Measurements from ENCODE around the gene ADRA2A.

Gene ADRA2A

DNA sequence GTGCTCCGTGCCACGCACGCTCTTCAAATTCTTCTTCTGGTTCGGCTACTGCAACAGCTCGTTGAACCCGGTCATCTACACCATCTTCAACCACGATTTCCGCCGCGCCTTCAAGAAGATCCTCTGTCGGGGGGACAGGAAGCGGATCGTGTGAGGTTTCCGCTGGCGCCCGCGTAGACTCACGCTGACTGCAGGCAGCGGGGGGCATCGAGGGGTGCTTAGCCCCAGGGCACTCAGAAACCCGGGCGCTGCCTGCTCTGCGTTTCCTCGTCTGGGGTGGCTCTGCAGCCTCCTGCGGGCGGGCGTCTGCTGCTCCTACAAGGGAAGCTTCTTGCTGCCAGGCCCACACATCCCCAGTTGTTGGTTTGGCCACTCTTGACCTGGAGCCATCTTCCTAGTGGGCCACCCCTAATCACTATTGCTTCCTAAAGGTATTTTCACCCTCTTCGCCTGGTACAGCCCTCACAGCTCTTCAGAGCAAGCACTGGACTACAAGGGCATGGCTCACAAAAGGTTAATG is 2.5 kb downstream of the ADRA2A start:
- Mint-ChIP-seq H3K4me3 (peak overlapping the region; percentile 68), H3K27me3 (peaks cover 26% of the 10 kb centered on the region), H3K9me3 (ENCODE audit: low read depth) (no peaks in the 10 kb centered on the region), H3K27ac (no peak overlapping the region), H3K4me1 (ENCODE audit: low read depth) (peaks cover 14% of the 10 kb centered on the region), H3K36me3 (peaks cover 4% of the 10 kb centered on the region)

DNA sequence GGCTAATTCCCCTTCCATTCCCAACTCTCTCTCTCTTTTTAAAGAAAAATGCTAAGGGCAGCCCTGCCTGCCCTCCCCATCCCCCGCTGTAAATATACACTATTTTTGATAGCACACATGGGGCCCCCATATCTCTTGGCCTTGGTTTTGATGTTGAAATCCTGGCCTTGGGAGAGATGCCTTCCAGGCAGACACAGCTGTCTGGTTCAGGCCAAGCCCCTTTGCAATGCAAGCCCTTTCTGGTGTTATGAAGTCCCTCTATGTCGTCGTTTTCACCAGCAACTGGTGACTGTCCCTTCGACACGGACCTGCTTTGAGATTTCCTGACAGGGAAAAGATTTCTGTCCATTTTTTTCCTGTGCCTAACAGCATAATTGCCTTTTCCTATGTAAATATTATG is 3.0 kb downstream of the ADRA2A start:
- no peak overlapping the region for H3K27ac Mint-ChIP-seq
- H3K4me1 Mint-ChIP-seq (ENCODE audit: low read depth) = peaks cover 14% of the 10 kb centered on the region
- peak overlapping the region; percentile 60 for H3K4me3 Mint-ChIP-seq
- peaks cover 4% of the 10 kb centered on the region for H3K36me3 Mint-ChIP-seq
- peaks cover 21% of the 10 kb centered on the region for H3K27me3 Mint-ChIP-seq
- no peaks in the 10 kb centered on the region for H3K9me3 Mint-ChIP-seq (ENCODE audit: low read depth)

- no peak overlapping the region for H3K27ac Mint-ChIP-seq
- peaks cover 14% of the 10 kb centered on the region for H3K4me1 Mint-ChIP-seq (ENCODE audit: low read depth)
- no peaks in the 10 kb centered on the region for H3K36me3 Mint-ChIP-seq
- H3K27me3 Mint-ChIP-seq = peaks cover 17% of the 10 kb centered on the region
- no peaks in the 10 kb centered on the region for H3K9me3 Mint-ChIP-seq (ENCODE audit: low read depth)
- H3K4me3 Mint-ChIP-seq = no peak overlapping the region
These were observed 3.4 kb downstream of the ADRA2A start for GRCh38 chr10:111080224-111080623.

- H3K27ac Mint-ChIP-seq = no peak overlapping the region
These were observed 4.8 kb downstream of the ADRA2A start for GRCh38 chr10:111081595-111081994.

GRCh38 chr10:111082102-111082975 is 5.5 kb downstream of the ADRA2A start:
- H3K4me1 Mint-ChIP-seq (ENCODE audit: low read depth) = peaks cover 9% of the 10 kb centered on the region
- peaks cover 16% of the 10 kb centered on the region for H3K27me3 Mint-ChIP-seq
- H3K36me3 Mint-ChIP-seq = no peaks in the 10 kb centered on the region
- no peaks in the 10 kb centered on the region for H3K9me3 Mint-ChIP-seq (ENCODE audit: low read depth)
- no peak overlapping the region for H3K27ac Mint-ChIP-seq
- no peak overlapping the region for H3K4me3 Mint-ChIP-seq

More at GRCh38 chr10:111081595-111081994, 4.8 kb downstream of the ADRA2A start:
- no peaks in the 10 kb centered on the region for H3K9me3 Mint-ChIP-seq (ENCODE audit: low read depth)
- H3K4me1 Mint-ChIP-seq (ENCODE audit: low read depth) = peaks cover 9% of the 10 kb centered on the region
- H3K4me3 Mint-ChIP-seq = no peak overlapping the region
- peaks cover 16% of the 10 kb centered on the region for H3K27me3 Mint-ChIP-seq
- no peaks in the 10 kb centered on the region for H3K36me3 Mint-ChIP-seq

DNA sequence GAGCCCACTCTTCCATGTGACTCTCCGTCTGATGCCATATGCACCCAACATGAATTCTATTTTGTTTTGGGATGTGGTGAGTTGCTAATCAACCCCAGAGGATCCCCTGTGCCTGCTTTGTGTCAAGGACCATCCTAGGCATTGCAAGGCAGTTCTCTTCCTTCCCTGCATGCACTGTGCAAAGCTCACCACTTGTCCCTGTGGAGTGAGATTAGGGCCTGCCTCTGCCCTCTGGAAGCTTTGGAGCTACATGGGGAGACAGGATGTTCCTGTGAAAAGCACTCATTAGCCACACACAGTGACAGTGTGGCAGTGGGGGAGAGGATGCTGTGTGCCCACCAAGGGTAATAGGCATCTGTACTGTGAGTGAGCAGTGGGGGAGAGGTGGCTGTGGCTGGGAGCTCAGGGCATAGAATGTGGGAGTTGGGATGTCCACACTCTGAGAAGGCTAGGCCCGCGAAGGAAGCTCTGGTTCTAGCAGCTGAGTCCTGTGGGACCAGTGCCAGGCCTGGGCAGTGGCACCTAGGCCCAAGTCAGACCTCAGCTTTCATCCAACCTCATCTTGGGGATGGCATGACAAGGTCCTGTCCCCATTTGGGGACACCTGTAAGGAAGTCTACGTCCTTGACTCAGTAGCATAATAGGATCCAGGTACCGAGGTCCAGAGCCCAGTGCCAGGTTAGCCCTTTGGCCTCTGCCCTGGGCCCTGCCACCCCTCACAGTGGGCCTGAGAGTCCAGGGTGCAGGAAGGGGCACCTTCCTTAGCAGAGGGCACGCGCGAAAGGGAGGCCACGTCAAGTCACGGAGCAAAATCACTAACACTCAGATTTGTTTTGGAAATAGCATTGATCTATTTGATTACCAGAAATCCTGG is 6.6 kb downstream of the ADRA2A start:
- peaks cover 4% of the 10 kb centered on the region for H3K4me1 Mint-ChIP-seq (ENCODE audit: low read depth)
- no peak overlapping the region for H3K4me3 Mint-ChIP-seq
- no peaks in the 10 kb centered on the region for H3K36me3 Mint-ChIP-seq
- no peak overlapping the region for H3K27ac Mint-ChIP-seq
- H3K27me3 Mint-ChIP-seq = peaks cover 12% of the 10 kb centered on the region
- no peaks in the 10 kb centered on the region for H3K9me3 Mint-ChIP-seq (ENCODE audit: low read depth)

DNA sequence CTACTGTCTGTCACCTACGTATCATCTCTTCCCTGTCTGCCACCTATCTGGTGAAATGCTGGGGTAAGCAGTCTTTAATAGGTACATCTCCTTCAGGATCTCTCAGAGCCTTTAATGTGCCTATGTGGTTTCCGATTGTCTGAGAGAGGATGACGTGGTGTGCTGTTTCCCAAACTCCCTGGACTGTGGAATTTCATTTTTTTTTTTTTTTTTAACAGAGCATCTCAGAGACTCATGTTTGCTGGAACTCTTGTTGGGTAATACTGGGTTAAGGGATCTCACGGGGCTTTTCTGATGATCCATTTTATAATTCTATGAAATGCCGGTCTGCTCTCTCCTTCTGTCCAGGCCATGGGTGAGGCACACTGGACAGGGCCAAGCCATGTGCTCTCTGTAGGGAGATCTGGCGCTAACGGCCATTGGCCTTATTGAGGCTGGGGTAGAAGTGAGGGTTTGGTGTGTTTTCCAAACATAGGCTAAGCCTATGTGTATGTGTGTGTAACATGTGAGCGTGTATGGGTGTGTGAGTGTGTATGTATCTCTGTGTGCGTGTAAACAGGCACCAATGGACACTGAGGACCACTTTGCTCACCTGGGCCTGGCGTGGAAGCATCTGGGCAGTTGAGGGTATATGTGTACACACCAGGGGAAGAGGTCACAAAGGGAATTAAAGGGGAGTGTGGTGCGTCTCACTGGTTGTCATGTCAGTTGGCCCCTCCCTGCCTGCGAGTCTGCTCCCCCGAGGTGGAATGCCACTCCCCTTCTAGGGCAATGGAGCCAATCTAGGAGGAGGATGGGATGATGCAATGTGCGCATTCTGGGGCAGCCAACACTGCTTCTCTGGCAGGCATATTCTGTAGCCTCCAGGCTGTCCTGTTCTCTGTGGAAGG is 7.8 kb downstream of the ADRA2A start:
- H3K27ac Mint-ChIP-seq = no peak overlapping the region
- no peaks in the 10 kb centered on the region for H3K36me3 Mint-ChIP-seq
- H3K9me3 Mint-ChIP-seq (ENCODE audit: low read depth) = no peaks in the 10 kb centered on the region
- peaks cover 6% of the 10 kb centered on the region for H3K27me3 Mint-ChIP-seq
- H3K4me3 Mint-ChIP-seq = no peak overlapping the region
- no peaks in the 10 kb centered on the region for H3K4me1 Mint-ChIP-seq (ENCODE audit: low read depth)

DNA sequence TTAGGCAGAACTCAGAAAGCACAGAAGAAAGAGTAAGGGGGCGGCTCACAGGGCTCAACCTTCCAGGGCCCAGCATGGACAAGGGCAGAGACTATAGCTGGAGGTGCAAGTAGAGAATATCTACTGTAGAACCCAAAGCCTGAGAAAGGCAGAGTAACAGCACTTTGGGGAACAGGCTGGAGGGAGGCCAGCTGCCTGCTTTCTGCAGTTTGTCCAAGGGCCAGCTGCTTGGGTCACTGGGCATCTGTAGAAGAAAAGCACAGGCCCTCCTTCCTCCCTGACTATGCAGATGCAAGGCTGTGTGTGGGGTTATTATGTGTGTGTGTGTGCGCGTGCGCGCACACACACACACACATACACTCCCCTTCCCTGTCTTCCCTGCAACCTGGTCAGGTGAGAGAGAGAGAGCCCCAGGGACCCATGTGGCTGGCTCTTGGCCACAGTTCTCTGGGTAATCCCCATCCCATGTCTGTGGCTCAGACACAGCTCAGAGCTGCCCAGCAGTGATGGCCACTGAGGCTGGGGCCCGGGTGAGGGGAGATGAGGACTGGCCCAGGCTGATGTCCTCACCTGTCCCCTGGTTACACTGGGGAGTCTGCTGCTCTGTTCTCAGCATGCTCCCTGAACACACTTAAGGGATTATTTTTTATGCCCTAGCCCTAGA is 9.0 kb downstream of the ADRA2A start:
- H3K9me3 Mint-ChIP-seq (ENCODE audit: low read depth) = no peaks in the 10 kb centered on the region
- no peak overlapping the region for H3K4me3 Mint-ChIP-seq
- no peaks in the 10 kb centered on the region for H3K4me1 Mint-ChIP-seq (ENCODE audit: low read depth)
- no peak overlapping the region for H3K27ac Mint-ChIP-seq
- peaks cover 2% of the 10 kb centered on the region for H3K27me3 Mint-ChIP-seq
- H3K36me3 Mint-ChIP-seq = no peaks in the 10 kb centered on the region

GRCh38 chr10:111086574-111086973 is 9.7 kb downstream of the ADRA2A start:
- Mint-ChIP-seq H3K27ac (no peak overlapping the region), H3K9me3 (ENCODE audit: low read depth) (no peaks in the 10 kb centered on the region), H3K4me1 (ENCODE audit: low read depth) (no peaks in the 10 kb centered on the region), H3K36me3 (no peaks in the 10 kb centered on the region), H3K4me3 (no peak overlapping the region), H3K27me3 (peaks cover 2% of the 10 kb centered on the region)

DNA sequence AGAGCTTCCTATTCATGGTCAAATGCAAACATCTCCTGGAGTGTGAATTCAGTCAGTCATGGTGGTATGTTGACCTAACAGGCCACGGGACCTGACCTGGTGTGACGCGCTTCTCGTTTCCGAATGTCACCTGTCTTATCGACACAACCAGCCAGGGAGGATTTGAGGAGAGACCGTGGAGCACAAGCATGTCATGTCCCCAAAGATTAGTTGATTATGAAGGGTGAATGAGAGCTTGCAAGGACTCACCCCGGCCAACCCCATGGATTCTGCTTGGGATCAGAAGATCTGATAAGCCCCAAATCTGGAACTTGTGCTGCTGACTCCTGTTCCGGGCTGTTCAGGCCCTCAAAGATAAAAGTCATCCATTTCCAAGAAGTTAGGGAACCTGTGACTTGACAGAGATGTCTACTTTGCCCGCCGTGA is 10.5 kb downstream of the ADRA2A start:
- H3K4me1 Mint-ChIP-seq (ENCODE audit: low read depth) = no peaks in the 10 kb centered on the region

DNA sequence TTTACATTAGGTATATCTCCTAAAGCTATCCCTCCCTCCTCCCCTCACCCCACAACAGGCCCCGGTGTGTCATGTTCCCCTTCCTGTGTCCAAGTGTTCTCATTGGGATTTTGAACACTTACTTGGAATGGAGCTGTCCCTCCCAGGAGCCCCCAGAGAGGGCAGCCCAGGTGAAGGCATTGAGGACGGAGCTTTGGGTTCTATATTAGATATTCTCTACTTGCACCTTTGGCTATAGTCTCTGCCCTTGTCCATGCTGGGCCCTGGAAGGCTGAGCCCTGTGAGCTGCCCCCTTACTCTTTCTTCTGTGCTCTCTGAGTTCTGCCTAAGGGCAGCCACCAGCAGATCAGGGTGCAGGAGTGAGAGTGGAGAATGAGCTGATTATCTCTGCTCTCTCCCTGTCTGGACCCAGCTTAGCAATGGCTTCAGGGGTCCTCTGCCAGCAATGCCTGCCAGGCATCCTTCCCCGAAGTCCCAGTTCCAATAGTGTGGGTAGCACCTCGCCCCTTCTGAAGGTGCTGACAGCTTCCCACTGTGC is 11.2 kb downstream of the ADRA2A start:
- Mint-ChIP-seq H3K4me1 (ENCODE audit: low read depth) (no peaks in the 10 kb centered on the region), H3K4me3 (no peak overlapping the region), H3K9me3 (ENCODE audit: low read depth) (no peaks in the 10 kb centered on the region), H3K27me3 (peaks cover 4% of the 10 kb centered on the region), H3K27ac (no peak overlapping the region), H3K36me3 (no peaks in the 10 kb centered on the region)

More for the DNA sequence above, 10.5 kb downstream of the ADRA2A start:
- H3K9me3 Mint-ChIP-seq (ENCODE audit: low read depth) = no peaks in the 10 kb centered on the region
- no peak overlapping the region for H3K4me3 Mint-ChIP-seq
- no peak overlapping the region for H3K27ac Mint-ChIP-seq
- no peaks in the 10 kb centered on the region for H3K36me3 Mint-ChIP-seq
- peaks cover 2% of the 10 kb centered on the region for H3K27me3 Mint-ChIP-seq

GRCh38 chr10:111089293-111089692 is 12.5 kb downstream of the ADRA2A start:
- H3K9me3 Mint-ChIP-seq (ENCODE audit: low read depth) = no peaks in the 10 kb centered on the region
- peaks cover 6% of the 10 kb centered on the region for H3K27me3 Mint-ChIP-seq
- H3K4me3 Mint-ChIP-seq = no peak overlapping the region
- H3K27ac Mint-ChIP-seq = no peak overlapping the region
- H3K36me3 Mint-ChIP-seq = no peaks in the 10 kb centered on the region
- no peaks in the 10 kb centered on the region for H3K4me1 Mint-ChIP-seq (ENCODE audit: low read depth)

GRCh38 chr10:111091833-111092232 is 15.0 kb downstream of the ADRA2A start:
- no peaks in the 10 kb centered on the region for H3K4me1 Mint-ChIP-seq (ENCODE audit: low read depth)
- no peaks in the 10 kb centered on the region for H3K36me3 Mint-ChIP-seq
- H3K9me3 Mint-ChIP-seq (ENCODE audit: low read depth) = no peaks in the 10 kb centered on the region
- no peak overlapping the region for H3K4me3 Mint-ChIP-seq
- H3K27me3 Mint-ChIP-seq = peaks cover 6% of the 10 kb centered on the region
- H3K27ac Mint-ChIP-seq = no peak overlapping the region

Data from activated naive CD8-positive, alpha-beta T cell (primary cell).